Muscle layer of duodenum (tissue), 2 donors: ENCODE data around the gene MAP1A.

Experiments
- H3K27ac ChIP-seq: one replicate; pipeline ENCODE4 v1.7.0; 2013; ENCODE audit warnings: mild to moderate bottlenecking, low read length
- H3K27me3 ChIP-seq: one replicate; pipeline ENCODE4 v1.7.0; 2013; ENCODE audit warnings: low read depth, mild to moderate bottlenecking, control low read depth, low read length
- H3K36me3 ChIP-seq, 2 donors: one replicate each; pipeline ENCODE4 v1.7.0; 2013; ENCODE audit warnings: low read length in 2 of 2, control low read depth in 1 of 2, mild to moderate bottlenecking in 1 of 2; ENCODE audit not compliant: insufficient read depth in 2 of 2, control insufficient read depth in 1 of 2
- H3K4me1 ChIP-seq, 2 donors: one replicate each; pipeline ENCODE4 v1.7.0; 2013; ENCODE audit warnings: low read length in 2 of 2, mild to moderate bottlenecking in 2 of 2, control low read depth in 1 of 2, moderate library complexity in 1 of 2; ENCODE audit not compliant: insufficient read depth in 2 of 2, control insufficient read depth in 1 of 2
- H3K4me3 ChIP-seq, 2 donors: one replicate each; pipeline ENCODE4 v1.7.0; 2013; ENCODE audit warnings: low read length in 2 of 2, low read depth in 1 of 2, mild to moderate bottlenecking in 1 of 2
- H3K9me3 ChIP-seq, 2 donors: one replicate each; pipeline ENCODE4 v1.7.0; 2013; ENCODE audit warnings: low read length in 2 of 2, control low read depth in 1 of 2, mild to moderate bottlenecking in 1 of 2; ENCODE audit not compliant: control insufficient read depth in 1 of 2
- donor health status: healthy.

MAP1A gene

GRCh38 chr15:43511012-43511885 lies 6.2 kb upstream of the MAP1A start:
- H3K27ac ChIP-seq, result no peak overlapping the region
- H3K27me3 ChIP-seq, result no peaks in the 10 kb centered on the region
- H3K36me3 ChIP-seq, result no peaks in the 10 kb centered on the region
- peaks cover 5 to 37% of the 10 kb centered on the region in 2 donors for H3K4me1 ChIP-seq
- H3K9me3 ChIP-seq, result no peaks in the 10 kb centered on the region
- peak overlapping the region; percentile 72 to 85 for H3K4me3 ChIP-seq

GRCh38 chr15:43513550-43513949 lies 3.9 kb upstream of the MAP1A start:
- Histone ChIP-seq H3K27me3 (no peaks in the 10 kb centered on the region), H3K4me3 (no peak overlapping the region), H3K4me1 (peaks cover 9 to 45% of the 10 kb centered on the region in 2 donors), H3K27ac (peak overlapping the region; percentile 20), H3K36me3 (no peaks in the 10 kb centered on the region), H3K9me3 (no peaks in the 10 kb centered on the region)

- H3K27ac ChIP-seq, result peak overlapping the region; percentile 20
Measured at GRCh38 chr15:43514241-43515057, 3.0 kb upstream of the MAP1A start.

GRCh38 chr15:43515741-43516140 lies 1.7 kb upstream of the MAP1A start:
- Histone ChIP-seq H3K36me3 (peaks cover 0 to 3% of the 10 kb centered on the region in 2 donors), H3K27ac (peak overlapping the region; percentile 37), H3K4me3 (peak overlapping the region in 1 of 2 donors; percentile 83), H3K9me3 (no peaks in the 10 kb centered on the region), H3K27me3 (no peaks in the 10 kb centered on the region), H3K4me1 (peaks cover 9 to 42% of the 10 kb centered on the region in 2 donors)

More at GRCh38 chr15:43514241-43515057, 3.0 kb upstream of the MAP1A start:
- H3K4me3 ChIP-seq, result no peak overlapping the region
- no peaks in the 10 kb centered on the region for H3K27me3 ChIP-seq
- no peaks in the 10 kb centered on the region for H3K36me3 ChIP-seq
- peaks cover 9 to 43% of the 10 kb centered on the region in 2 donors for H3K4me1 ChIP-seq
- no peaks in the 10 kb centered on the region for H3K9me3 ChIP-seq

- peaks cover 0 to 8% of the 10 kb centered on the region in 2 donors for H3K36me3 ChIP-seq
- peaks cover 9 to 38% of the 10 kb centered on the region in 2 donors for H3K4me1 ChIP-seq
- H3K4me3 ChIP-seq, result peak overlapping the region; percentile 62 to 83
- H3K9me3 ChIP-seq, result no peaks in the 10 kb centered on the region
- peak overlapping the region; percentile 76 for H3K27ac ChIP-seq
- no peaks in the 10 kb centered on the region for H3K27me3 ChIP-seq
Measured at GRCh38 chr15:43516185-43516584, 1.2 kb upstream of the MAP1A start.

GRCh38 chr15:43516801-43517353 lies 531 bp upstream of the MAP1A start:
- H3K27ac ChIP-seq, result peak overlapping the region; percentile 76
- H3K36me3 ChIP-seq, result peaks cover 2 to 14% of the 10 kb centered on the region in 2 donors

GRCh38 chr15:43518197-43518761 lies 871 bp downstream of the MAP1A start:
- H3K36me3 ChIP-seq, result peaks cover 7 to 27% of the 10 kb centered on the region in 2 donors
- no peaks in the 10 kb centered on the region for H3K9me3 ChIP-seq
- peak overlapping the region; percentile 62 for H3K27ac ChIP-seq
- peak overlapping the region; percentile 80 to 83 for H3K4me3 ChIP-seq
- no peaks in the 10 kb centered on the region for H3K27me3 ChIP-seq
- peaks cover 9 to 33% of the 10 kb centered on the region in 2 donors for H3K4me1 ChIP-seq

More at GRCh38 chr15:43516801-43517353, 531 bp upstream of the MAP1A start:
- Histone ChIP-seq H3K4me3 (peak overlapping the region; percentile 62 to 83), H3K4me1 (peaks cover 9 to 33% of the 10 kb centered on the region in 2 donors), H3K9me3 (no peaks in the 10 kb centered on the region), H3K27me3 (no peaks in the 10 kb centered on the region)

GRCh38 chr15:43519196-43519595 lies 1.8 kb downstream of the MAP1A start:
- Histone ChIP-seq H3K4me1 (peaks cover 9 to 31% of the 10 kb centered on the region in 2 donors), H3K27me3 (no peaks in the 10 kb centered on the region), H3K27ac (peak overlapping the region; percentile 11), H3K36me3 (peaks cover 7 to 37% of the 10 kb centered on the region in 2 donors), H3K4me3 (peak overlapping the region in 1 of 2 donors; percentile 83), H3K9me3 (no peaks in the 10 kb centered on the region)

- peaks cover 8 to 46% of the 10 kb centered on the region in 2 donors for H3K36me3 ChIP-seq
- peaks cover 9 to 27% of the 10 kb centered on the region in 2 donors for H3K4me1 ChIP-seq
- no peak overlapping the region for H3K4me3 ChIP-seq
- no peaks in the 10 kb centered on the region for H3K9me3 ChIP-seq
- H3K27ac ChIP-seq, result no peak overlapping the region
- no peaks in the 10 kb centered on the region for H3K27me3 ChIP-seq
Measured at GRCh38 chr15:43520138-43520537, 2.7 kb downstream of the MAP1A start.

- no peak overlapping the region for H3K27ac ChIP-seq
- no peaks in the 10 kb centered on the region for H3K9me3 ChIP-seq
- no peaks in the 10 kb centered on the region for H3K27me3 ChIP-seq
- H3K4me1 ChIP-seq, result peaks cover 4 to 18% of the 10 kb centered on the region in 2 donors
- peaks cover 12 to 59% of the 10 kb centered on the region in 2 donors for H3K36me3 ChIP-seq
- no peak overlapping the region for H3K4me3 ChIP-seq
Measured at GRCh38 chr15:43521419-43521818, 4.0 kb downstream of the MAP1A start.
